Measurements from ENCODE around the gene PRPSAP2. TPM values are rescaled to one million over a fixed set of nuclear protein-coding genes. Genes with fewer than 3 reads are reported as not detected.

Gene PRPSAP2
- polyA plus RNA-seq, 1 experiment: 13.0 TPM

GRCh38 chr17:18959071-18959844 is 101.3 kb downstream of the PRPSAP2 start:
- H3K4me3 ChIP-seq (ENCODE audit: low read depth, low read length): no peak overlapping the region
- CTCF ChIA-PET: interaction anchor here (0.6 to 2.8 kb wide), 4 partner anchors 7 to 70 kb away, joined by 3 to 7 read pairs (median 4); partner anchors contain the start of gene SLC5A10
- no peaks in the 10 kb centered on the region for H3K27me3 ChIP-seq (ENCODE audit: control insufficient read depth, insufficient read depth, low read length)
- DNase-seq (ENCODE audit: low read depth): no peak
- POLR2A ChIA-PET: no interaction called here
- TF ChIP-seq CTCF (IDR thresholded peaks at IDR 0.05; ENCODE audit: insufficient read depth, low read depth, low read length): no peak
- H3K36me3 ChIP-seq (ENCODE audit: control insufficient read depth, insufficient read depth, low read length): no peaks in the 10 kb centered on the region

- ChIA-PET CTCF (interaction anchor here (0.6 to 2.8 kb wide), 8 partner anchors 8 to 101 kb away, joined by 3 to 13 read pairs (median 4); partner anchors contain the start of gene SLC5A10), POLR2A (no interaction called here)
- no peak for TF ChIP-seq CTCF (IDR thresholded peaks at IDR 0.05; ENCODE audit: insufficient read depth, low read depth, low read length)
- Histone ChIP-seq H3K27me3 (ENCODE audit: control insufficient read depth, insufficient read depth, low read length) (no peaks in the 10 kb centered on the region), H3K4me3 (ENCODE audit: low read depth, low read length) (no peak overlapping the region), H3K36me3 (ENCODE audit: control insufficient read depth, insufficient read depth, low read length) (no peaks in the 10 kb centered on the region)
- DNase-seq (ENCODE audit: low read depth): no peak
These were observed 101.9 kb downstream of the PRPSAP2 start for GRCh38 chr17:18959845-18960240.

GRCh38 chr17:18960241-18960665 is 102.3 kb downstream of the PRPSAP2 start:
- TF ChIP-seq CTCF (IDR thresholded peaks at IDR 0.05; ENCODE audit: insufficient read depth, low read depth, low read length): no peak
- POLR2A ChIA-PET: no interaction called here
- no peaks in the 10 kb centered on the region for H3K36me3 ChIP-seq (ENCODE audit: control insufficient read depth, insufficient read depth, low read length)
- H3K27me3 ChIP-seq (ENCODE audit: control insufficient read depth, insufficient read depth, low read length): no peaks in the 10 kb centered on the region
- CTCF ChIA-PET: interaction anchor here (0.6 to 2.2 kb wide), 15 partner anchors 8 to 252 kb away, joined by 3 to 14 read pairs (median 4); partner anchors contain the start of gene SLC5A10
- H3K4me3 ChIP-seq (ENCODE audit: low read depth, low read length): no peak overlapping the region
- no peak for DNase-seq (ENCODE audit: low read depth)

- no peak for DNase-seq (ENCODE audit: low read depth)
- POLR2A ChIA-PET: no interaction called here
- Histone ChIP-seq H3K27me3 (ENCODE audit: control insufficient read depth, insufficient read depth, low read length) (no peaks in the 10 kb centered on the region), H3K36me3 (ENCODE audit: control insufficient read depth, insufficient read depth, low read length) (no peaks in the 10 kb centered on the region), H3K4me3 (ENCODE audit: low read depth, low read length) (no peak overlapping the region)
- CTCF ChIA-PET: interaction anchor here (0.6 to 2.2 kb wide), 21 partner anchors 9 to 252 kb away, joined by 3 to 14 read pairs (median 4); partner anchors contain the start of genes FAM83G and SLC5A10
- TF ChIP-seq CTCF (IDR thresholded peaks at IDR 0.05; ENCODE audit: insufficient read depth, low read depth, low read length): peak; percentile 94
These were observed 103.0 kb downstream of the PRPSAP2 start for GRCh38 chr17:18960803-18961511.
